HFFc6 (cell line): ENCODE measurements around the gene PATZ1. TPM values are rescaled to one million over a fixed set of nuclear protein-coding genes. Genes with fewer than 3 reads are reported as not detected.

Experiments
- DNase-seq: peaks from one replicate; pipeline ENCODE4 v3.0.0-alpha.2; 2018
- H3K27ac Mint-ChIP-seq: 2 replicates; pipeline ENCODE4 v1.8.0; 2020; ENCODE audit warnings: mild to moderate bottlenecking, mixed read lengths
- H3K27me3 Mint-ChIP-seq: 2 replicates; pipeline ENCODE4 v1.8.0; 2021; ENCODE audit warnings: mild to moderate bottlenecking, moderate library complexity, mixed read lengths; ENCODE audit not compliant: insufficient read depth
- H3K36me3 Mint-ChIP-seq: 2 replicates; pipeline ENCODE4 v1.8.0; 2021; ENCODE audit warnings: low read depth, mixed read lengths
- H3K4me1 Mint-ChIP-seq: 2 replicates; pipeline ENCODE4 v1.8.0; 2020; ENCODE audit warnings: low read depth, mixed read lengths
- H3K4me3 Mint-ChIP-seq: 2 replicates; pipeline ENCODE4 v1.8.0; 2020; ENCODE audit warnings: mild to moderate bottlenecking, moderate library complexity, mixed read lengths
- H3K9me3 Mint-ChIP-seq: 2 replicates; pipeline ENCODE4 v1.8.0; 2020; ENCODE audit warnings: mild to moderate bottlenecking, mixed read lengths
- CTCF ChIP-seq: fragments of 200-600 bp; sonication (generic); IDR thresholded peaks from 2 replicates; pipeline ENCODE4 v1.5.0; 2021; ENCODE audit warnings: antibody characterized with exemption, mild to moderate bottlenecking
- total RNA-seq, 6 experiments: library from RNA; stranded (reverse); fragmentation: NEBNext Ultra II Directional; extraction: Animal tissue kit (Norgen Biotek cat#: 25700); gene quantifications; 2 replicates in 1 of 6; 3 replicates in 5 of 6; pipeline ENCODE4 v1.2.3, GENCODE V29; 2021

PATZ1 gene
- total RNA-seq, 6 experiments from 2014 or later = 12.4 to 16.0 (median 13.9) TPM

GRCh38 chr22:31305194-31305593 lies 41.0 kb downstream of the PATZ1 start:
- no peaks in the 10 kb centered on the region for H3K9me3 Mint-ChIP-seq
- no peaks in the 10 kb centered on the region for H3K4me1 Mint-ChIP-seq
- TF ChIP-seq CTCF = no peak
- H3K4me3 Mint-ChIP-seq = no peak overlapping the region
- H3K36me3 Mint-ChIP-seq = no peaks in the 10 kb centered on the region
- H3K27me3 Mint-ChIP-seq = peaks cover 11% of the 10 kb centered on the region
- DNase-seq = no peak
- H3K27ac Mint-ChIP-seq = no peak overlapping the region

- H3K4me3 Mint-ChIP-seq = no peak overlapping the region
- no peaks in the 10 kb centered on the region for H3K4me1 Mint-ChIP-seq
- H3K27me3 Mint-ChIP-seq = peaks cover 11% of the 10 kb centered on the region
- no peaks in the 10 kb centered on the region for H3K36me3 Mint-ChIP-seq
- H3K27ac Mint-ChIP-seq = no peak overlapping the region
- H3K9me3 Mint-ChIP-seq = no peaks in the 10 kb centered on the region
- DNase-seq = no peak
- no peak for TF ChIP-seq CTCF
Measured at GRCh38 chr22:31302537-31302936, 43.6 kb downstream of the PATZ1 start.

GRCh38 chr22:31302006-31302405 lies 44.1 kb downstream of the PATZ1 start:
- DNase-seq = no peak
- H3K36me3 Mint-ChIP-seq = no peaks in the 10 kb centered on the region
- no peak for TF ChIP-seq CTCF
- H3K4me1 Mint-ChIP-seq = peaks cover 2% of the 10 kb centered on the region
- no peak overlapping the region for H3K4me3 Mint-ChIP-seq
- H3K27ac Mint-ChIP-seq = no peak overlapping the region
- H3K27me3 Mint-ChIP-seq = peaks cover 11% of the 10 kb centered on the region
- H3K9me3 Mint-ChIP-seq = no peaks in the 10 kb centered on the region

- DNase-seq = no peak
- Mint-ChIP-seq H3K36me3 (no peaks in the 10 kb centered on the region), H3K27me3 (peaks cover 11% of the 10 kb centered on the region), H3K4me3 (no peak overlapping the region), H3K27ac (no peak overlapping the region), H3K9me3 (no peaks in the 10 kb centered on the region), H3K4me1 (peaks cover 13% of the 10 kb centered on the region)
- TF ChIP-seq CTCF = no peak
Measured at GRCh38 chr22:31300896-31301295, 45.2 kb downstream of the PATZ1 start.

- H3K4me3 Mint-ChIP-seq = peak overlapping the region; percentile 67
- peaks cover 6% of the 10 kb centered on the region for H3K27me3 Mint-ChIP-seq
- peaks cover 52% of the 10 kb centered on the region for H3K4me1 Mint-ChIP-seq
- H3K27ac Mint-ChIP-seq = peak overlapping the region; percentile 87
- H3K9me3 Mint-ChIP-seq = no peaks in the 10 kb centered on the region
- no peak for TF ChIP-seq CTCF
- DNase-seq = peak; percentile 22
- H3K36me3 Mint-ChIP-seq = no peaks in the 10 kb centered on the region
Measured at GRCh38 chr22:31295831-31296657, 50.1 kb downstream of the PATZ1 start.
